Breast epithelium (tissue), 3 donors: ENCODE measurements around the gene PLAGL1.

Source experiments
- POLR2A ChIP-seq: fragments of 450-650 bp; IDR thresholded peaks from one replicate; pipeline ENCODE4 v1.6.1; 2016; ENCODE audit warnings: antibody characterized with exemption, mild to moderate bottlenecking, moderate library complexity
- POLR2AphosphoS5 ChIP-seq, 3 donors: sonication (generic); formaldehyde crosslinking; IDR thresholded peaks; one replicate each; pipeline ENCODE4 v1.6.1; 2017; ENCODE audit warnings: antibody characterized with exemption in 3 of 3
- TF ChIP-seq, protein P1 (sequence below), 3 donors: fragments of 450-650 bp; IDR thresholded peaks; one replicate each; pipeline ENCODE4 v1.5.1; 2016 to 2017; ENCODE audit warnings: antibody characterized with exemption in 3 of 3, mild to moderate bottlenecking in 3 of 3, moderate library complexity in 3 of 3

- TF ChIP-seq POLR2AphosphoS5 (IDR thresholded peaks at IDR 0.05): no peak
- TF ChIP-seq, protein P1, sequence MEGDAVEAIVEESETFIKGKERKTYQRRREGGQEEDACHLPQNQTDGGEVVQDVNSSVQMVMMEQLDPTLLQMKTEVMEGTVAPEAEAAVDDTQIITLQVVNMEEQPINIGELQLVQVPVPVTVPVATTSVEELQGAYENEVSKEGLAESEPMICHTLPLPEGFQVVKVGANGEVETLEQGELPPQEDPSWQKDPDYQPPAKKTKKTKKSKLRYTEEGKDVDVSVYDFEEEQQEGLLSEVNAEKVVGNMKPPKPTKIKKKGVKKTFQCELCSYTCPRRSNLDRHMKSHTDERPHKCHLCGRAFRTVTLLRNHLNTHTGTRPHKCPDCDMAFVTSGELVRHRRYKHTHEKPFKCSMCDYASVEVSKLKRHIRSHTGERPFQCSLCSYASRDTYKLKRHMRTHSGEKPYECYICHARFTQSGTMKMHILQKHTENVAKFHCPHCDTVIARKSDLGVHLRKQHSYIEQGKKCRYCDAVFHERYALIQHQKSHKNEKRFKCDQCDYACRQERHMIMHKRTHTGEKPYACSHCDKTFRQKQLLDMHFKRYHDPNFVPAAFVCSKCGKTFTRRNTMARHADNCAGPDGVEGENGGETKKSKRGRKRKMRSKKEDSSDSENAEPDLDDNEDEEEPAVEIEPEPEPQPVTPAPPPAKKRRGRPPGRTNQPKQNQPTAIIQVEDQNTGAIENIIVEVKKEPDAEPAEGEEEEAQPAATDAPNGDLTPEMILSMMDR (IDR thresholded peaks at IDR 0.05): no peak
- no peak for TF ChIP-seq POLR2A
Observed at GRCh38 chr6:143936778-143937667, 71.0 kb downstream of the PLAGL1 start.
